Right renal cortex interstitium (tissue), 3 donors: ENCODE measurements around the gene TUBB2A. TPM values are rescaled to one million over a fixed set of nuclear protein-coding genes. Genes with fewer than 3 reads are reported as not detected.

Experiments
- DNase-seq, 3 donors: peaks; one replicate each; pipeline ENCODE4 v3.0.0-alpha.2; 2013; ENCODE audit warnings: low read depth in 3 of 3, low spot score in 2 of 3
- polyA plus RNA-seq, 3 donors: library from polyadenylated mRNA; unstranded; fragments of 120-200 nt; gene quantifications; one replicate each; pipeline ENCODE4 v1.2.1, GENCODE V29; 2013; ENCODE audit not compliant: insufficient read length in 3 of 3

TUBB2A gene
- polyA plus RNA-seq, 3 donors, result 50.6 to 59.9 (median 57.7) TPM

- no peak for DNase-seq
Measured at GRCh38 chr6:3125815-3126214, 31.5 kb downstream of the TUBB2A start.

GRCh38 chr6:3124667-3125066, 32.7 kb downstream of the TUBB2A start:
- no peak for DNase-seq

GRCh38 chr6:3122823-3123182, 34.5 kb downstream of the TUBB2A start:
- no peak for DNase-seq

DNA sequence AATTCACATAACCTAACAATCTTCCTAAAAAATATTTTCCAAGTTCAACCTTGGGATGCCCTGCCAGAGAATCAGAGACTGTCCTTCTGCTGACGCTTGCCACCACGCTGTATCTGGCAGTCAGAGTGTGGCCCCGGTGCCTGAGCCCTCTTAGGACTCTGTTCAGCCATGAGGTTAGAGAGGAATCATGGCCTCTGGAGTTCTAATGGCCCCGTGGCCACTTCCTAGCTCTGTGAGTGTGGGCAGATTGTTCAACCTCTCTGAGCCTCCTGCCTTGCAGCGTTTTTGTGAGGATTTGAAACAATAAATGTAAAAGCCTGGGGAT, 36.6 kb downstream of the TUBB2A start:
- DNase-seq, result no peak

- DNase-seq, result peak; percentile 32 to 40 (median 39)
Measured at GRCh38 chr6:3119040-3119723, 38.2 kb downstream of the TUBB2A start.

DNA sequence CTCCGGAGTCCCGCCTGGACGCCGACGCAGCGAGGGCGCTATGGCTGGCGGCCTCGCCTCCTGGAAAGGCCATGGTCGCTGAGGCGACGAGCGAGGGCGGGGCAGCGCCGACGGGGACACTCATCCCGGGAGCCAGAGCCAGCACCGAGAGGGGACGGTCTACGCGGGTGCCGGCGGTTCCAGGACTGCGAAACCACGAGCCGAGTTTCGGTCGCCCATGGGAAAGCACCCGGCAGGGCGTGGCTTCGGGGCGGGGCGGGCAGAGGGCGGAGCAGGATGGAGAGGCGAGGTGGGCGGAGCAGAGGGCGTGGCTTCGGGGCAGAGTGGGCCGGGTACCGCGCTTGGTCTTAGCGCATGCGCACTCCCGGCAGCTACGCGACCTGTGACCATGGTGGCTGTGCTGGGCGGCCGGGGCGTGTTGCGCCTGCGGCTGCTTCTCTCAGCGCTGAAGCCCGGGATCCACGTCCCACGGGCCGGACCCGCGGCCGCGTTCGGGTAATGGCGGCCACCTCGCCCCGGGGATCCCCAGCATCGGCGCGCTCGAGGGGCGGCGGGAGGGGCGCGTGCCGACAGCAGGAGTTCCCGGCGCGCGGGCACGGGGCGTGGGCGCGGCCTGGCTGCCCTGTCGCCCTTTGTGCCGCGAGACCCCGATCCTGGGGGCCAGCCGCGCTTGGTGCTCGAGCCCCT, 38.8 kb downstream of the TUBB2A start, which contains the start of gene BPHL:
BPHL (plus strand) TSS at position 359 of the 687 bp plus-strand sequence; CDS start at position 389, 30 bp downstream.
- peak; percentile 89 to 91 (median 90) for DNase-seq

DNA sequence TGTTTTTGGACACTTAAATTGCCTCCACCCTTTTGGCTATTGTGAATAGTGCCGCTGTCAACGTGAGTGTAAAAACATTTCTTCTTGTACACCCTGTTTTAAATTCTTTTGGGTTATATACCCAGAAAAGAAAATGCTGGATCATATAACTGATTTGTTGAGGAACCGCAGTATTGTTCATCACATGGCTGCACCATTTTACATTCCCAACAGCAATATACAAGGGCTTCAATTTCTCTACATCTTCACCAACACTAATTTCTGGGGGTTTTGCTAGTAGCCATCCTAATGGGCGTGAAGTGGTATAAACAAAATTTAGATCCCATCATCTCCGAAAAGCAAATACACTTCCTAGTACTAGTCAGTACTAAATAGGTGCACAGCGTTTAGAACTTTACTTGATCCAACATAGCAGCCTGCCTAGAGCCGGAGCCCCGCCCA, 39.4 kb downstream of the TUBB2A start:
- no peak for DNase-seq

- DNase-seq, result no peak
Measured at GRCh38 chr6:3114377-3114776, 43.0 kb downstream of the TUBB2A start.

- no peak for DNase-seq
Measured at GRCh38 chr6:3109761-3110160, 47.6 kb downstream of the TUBB2A start.

GRCh38 chr6:3108746-3109414, 48.5 kb downstream of the TUBB2A start:
- no peak for DNase-seq

Other genes starting within 250 kb of the TUBB2A start
- gene SERPINB6, start 186.0 kb downstream of the TUBB2A start, polyA plus RNA-seq, result 10 to 100 TPM; 86.0 to 94.6 (median 92.8) TPM
- 10 to 100 TPM; 57.3 to 64.4 (median 57.6) TPM for gene NQO2, start 157.7 kb downstream of the TUBB2A start, polyA plus RNA-seq
- 10 to 100 TPM; 24.5 to 27.9 (median 25.2) TPM for gene RIPK1, start 89.0 kb downstream of the TUBB2A start, polyA plus RNA-seq
- 10 to 100 TPM; 58.2 to 80.7 (median 68.8) TPM for gene BPHL, start 38.8 kb downstream of the TUBB2A start, polyA plus RNA-seq
- gene TUBB2B, start 70.1 kb upstream of the TUBB2A start, polyA plus RNA-seq, result 100 to 1,000 TPM; 116 to 124 (median 120) TPM
- 10 to 100 TPM; 14.7 to 19.0 (median 16.3) TPM for gene PSMG4, start 101.4 kb upstream of the TUBB2A start, polyA plus RNA-seq